ENCODE measurements around the gene SLC22A13. TPM values are rescaled to one million over a fixed set of nuclear protein-coding genes. Genes with fewer than 3 reads are reported as not detected.
"Not testable (repeated sequence)": the region's sequence is repeated elsewhere in the genome, so short reads cannot be mapped to it uniquely, and the experiment has no call there.

The SLC22A13 gene
- total RNA-seq, 2 experiments from 2014 or later: 0.12 TPM; not detected in 1

DNA sequence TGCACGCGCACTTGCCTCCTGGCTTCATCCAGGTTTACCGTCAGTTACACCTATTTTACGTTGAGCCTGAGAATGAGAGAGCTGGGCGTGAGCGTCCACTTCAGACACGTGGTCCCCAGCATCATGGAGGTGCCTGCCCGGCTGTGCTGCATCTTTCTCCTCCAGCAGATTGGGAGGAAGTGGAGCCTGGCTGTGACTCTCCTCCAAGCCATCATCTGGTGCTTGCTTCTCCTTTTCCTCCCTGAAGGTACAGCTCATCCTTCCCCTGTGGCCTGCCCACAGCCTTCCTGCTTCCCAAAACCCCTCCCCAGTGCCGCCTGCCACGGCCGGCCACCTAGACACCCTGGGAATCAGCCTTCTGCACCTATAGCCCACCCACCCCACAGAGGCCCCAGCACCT is 48.1 kb downstream of the SLC22A13 start:
- Mint-ChIP-seq H3K4me3 (no peak overlapping the region), H3K9me3 (no peaks in the 10 kb centered on the region), H3K27me3 (peaks cover 3% of the 10 kb centered on the region), H3K27ac (no peak overlapping the region), H3K4me1 (ENCODE audit: low read depth) (no peaks in the 10 kb centered on the region), H3K36me3 (no peaks in the 10 kb centered on the region)
- DNase-seq: no peak
- ChIA-PET CTCF (no interaction called here), POLR2A (no interaction called here)
- intact Hi-C loops (cut with micrococcal nuclease): no loop called here

DNA sequence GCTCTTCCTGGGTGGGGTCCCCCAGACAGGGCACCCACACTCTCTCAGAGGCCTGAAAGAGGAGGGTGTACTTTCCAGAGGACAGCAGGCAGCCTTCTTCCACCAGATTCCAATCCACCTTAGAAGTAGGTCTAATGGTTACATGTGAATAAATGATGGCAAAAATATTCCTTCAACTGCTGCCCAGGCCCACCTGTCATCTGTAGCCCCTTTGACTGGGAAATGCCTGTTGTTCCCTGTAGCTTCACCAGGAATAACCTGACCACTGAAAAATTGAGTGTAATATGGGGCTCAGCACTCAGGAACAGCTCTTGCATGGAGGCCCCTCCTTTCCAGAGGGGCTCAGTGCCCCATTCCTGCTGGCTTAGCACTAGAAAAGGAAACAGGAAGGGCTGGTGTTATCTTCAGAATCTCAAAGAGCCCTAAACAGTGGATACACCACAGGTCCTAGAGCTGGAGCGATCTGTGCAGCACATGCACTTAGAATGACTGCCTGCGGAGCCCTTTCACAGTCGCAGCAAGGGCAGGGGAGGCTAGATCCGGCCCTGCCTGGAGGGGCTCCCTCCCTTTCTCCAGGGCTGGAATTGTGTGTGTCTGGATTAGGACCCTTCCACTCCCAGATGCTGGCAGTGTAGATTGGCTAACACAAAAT is 48.6 kb downstream of the SLC22A13 start:
- peaks cover 1% of the 10 kb centered on the region for H3K27me3 Mint-ChIP-seq
- intact Hi-C loops (cut with micrococcal nuclease): no loop called here
- no peak for DNase-seq
- no peaks in the 10 kb centered on the region for H3K4me1 Mint-ChIP-seq (ENCODE audit: low read depth)
- H3K9me3 Mint-ChIP-seq: no peaks in the 10 kb centered on the region
- CTCF ChIA-PET: no interaction called here
- H3K27ac Mint-ChIP-seq: no peak overlapping the region
- no peaks in the 10 kb centered on the region for H3K36me3 Mint-ChIP-seq
- POLR2A ChIA-PET: no interaction called here
- no peak overlapping the region for H3K4me3 Mint-ChIP-seq

DNA sequence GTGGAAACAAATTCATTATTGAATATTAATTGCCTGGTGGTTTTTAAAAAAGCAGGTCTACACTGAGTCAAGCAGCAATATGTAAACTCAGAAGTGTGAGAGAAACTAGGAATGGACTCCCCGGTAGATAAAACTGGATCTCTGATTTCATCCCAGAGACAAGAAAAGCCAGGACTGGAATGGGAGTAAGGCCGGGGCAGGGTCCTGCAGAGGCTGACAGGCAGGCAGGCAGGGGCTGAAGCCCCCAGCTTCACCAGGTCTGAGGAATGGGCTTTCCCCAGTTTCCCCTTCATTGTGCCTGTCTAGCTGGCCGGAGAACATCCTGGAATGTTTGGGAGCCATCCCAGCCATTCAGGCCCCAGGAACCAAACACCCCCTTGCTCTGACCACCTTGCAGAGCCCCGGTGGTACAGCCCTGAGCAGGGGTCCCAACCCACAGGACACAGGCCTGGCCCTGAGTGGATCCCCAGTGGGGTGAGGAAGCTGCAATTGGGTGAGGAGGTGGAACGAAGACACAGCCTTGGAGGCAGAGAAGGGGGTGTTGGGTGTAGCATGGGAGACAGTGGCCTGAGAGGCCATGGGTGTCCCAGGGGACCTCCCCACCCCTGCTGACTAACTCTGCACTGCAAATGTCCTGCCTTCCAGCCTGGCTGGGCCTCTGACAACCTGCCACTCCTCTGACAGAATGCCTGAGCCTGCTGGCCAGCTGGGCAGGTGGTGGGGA is 49.3 kb downstream of the SLC22A13 start:
- H3K27me3 Mint-ChIP-seq: peaks cover 1% of the 10 kb centered on the region
- POLR2A ChIA-PET: no interaction called here
- H3K9me3 Mint-ChIP-seq: no peaks in the 10 kb centered on the region
- H3K4me1 Mint-ChIP-seq (ENCODE audit: low read depth): no peaks in the 10 kb centered on the region
- H3K4me3 Mint-ChIP-seq: no peak overlapping the region
- H3K27ac Mint-ChIP-seq: no peak overlapping the region
- CTCF ChIA-PET: no interaction called here
- no peak for DNase-seq
- H3K36me3 Mint-ChIP-seq: no peaks in the 10 kb centered on the region
- intact Hi-C loops (cut with micrococcal nuclease): no loop called here

DNA sequence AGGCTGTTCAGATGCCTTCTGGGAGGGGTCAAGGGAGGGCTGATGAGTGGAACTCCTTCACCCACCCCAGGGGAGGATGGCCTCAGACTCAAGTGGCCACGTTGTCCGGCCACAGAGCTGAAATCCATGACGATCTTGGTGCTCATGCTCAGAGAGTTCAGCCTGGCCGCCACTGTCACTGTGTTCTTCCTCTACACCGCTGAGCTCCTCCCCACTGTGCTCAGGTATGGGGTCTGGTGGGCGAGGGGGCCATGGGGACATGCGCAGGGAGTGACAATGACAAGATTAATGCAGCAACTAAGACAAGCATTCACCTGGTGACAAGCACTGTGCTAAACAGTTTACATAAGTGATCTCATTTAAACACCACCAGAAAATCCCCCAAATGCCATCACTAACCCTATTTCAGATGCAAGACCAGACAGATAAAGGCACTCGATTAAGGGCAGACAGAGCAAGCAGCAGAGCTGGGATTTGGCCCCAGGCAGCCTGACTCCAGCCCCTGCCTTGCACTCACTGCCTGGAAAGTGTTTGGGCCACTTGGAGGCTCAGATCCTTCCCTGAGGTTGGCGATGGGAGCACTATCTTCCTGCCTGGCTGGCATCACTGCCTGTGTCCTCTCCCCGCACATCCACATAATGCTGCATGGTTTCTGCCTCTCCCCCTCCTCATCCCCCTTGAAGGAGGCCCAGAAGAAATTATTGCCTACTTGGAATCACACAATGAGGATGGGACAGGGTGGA is 50.0 kb downstream of the SLC22A13 start:
- Mint-ChIP-seq H3K9me3 (no peaks in the 10 kb centered on the region), H3K27ac (no peak overlapping the region), H3K36me3 (no peaks in the 10 kb centered on the region), H3K27me3 (peaks cover 1% of the 10 kb centered on the region), H3K4me1 (ENCODE audit: low read depth) (no peaks in the 10 kb centered on the region), H3K4me3 (no peak overlapping the region)
- no peak for DNase-seq
- intact Hi-C loops (cut with micrococcal nuclease): no loop called here
- ChIA-PET POLR2A (no interaction called here), CTCF (interaction anchor here (0.5 kb wide), 1 partner anchor 82 kb away, joined by 5 read pairs; no protein-coding TSS in a partner anchor)

DNA sequence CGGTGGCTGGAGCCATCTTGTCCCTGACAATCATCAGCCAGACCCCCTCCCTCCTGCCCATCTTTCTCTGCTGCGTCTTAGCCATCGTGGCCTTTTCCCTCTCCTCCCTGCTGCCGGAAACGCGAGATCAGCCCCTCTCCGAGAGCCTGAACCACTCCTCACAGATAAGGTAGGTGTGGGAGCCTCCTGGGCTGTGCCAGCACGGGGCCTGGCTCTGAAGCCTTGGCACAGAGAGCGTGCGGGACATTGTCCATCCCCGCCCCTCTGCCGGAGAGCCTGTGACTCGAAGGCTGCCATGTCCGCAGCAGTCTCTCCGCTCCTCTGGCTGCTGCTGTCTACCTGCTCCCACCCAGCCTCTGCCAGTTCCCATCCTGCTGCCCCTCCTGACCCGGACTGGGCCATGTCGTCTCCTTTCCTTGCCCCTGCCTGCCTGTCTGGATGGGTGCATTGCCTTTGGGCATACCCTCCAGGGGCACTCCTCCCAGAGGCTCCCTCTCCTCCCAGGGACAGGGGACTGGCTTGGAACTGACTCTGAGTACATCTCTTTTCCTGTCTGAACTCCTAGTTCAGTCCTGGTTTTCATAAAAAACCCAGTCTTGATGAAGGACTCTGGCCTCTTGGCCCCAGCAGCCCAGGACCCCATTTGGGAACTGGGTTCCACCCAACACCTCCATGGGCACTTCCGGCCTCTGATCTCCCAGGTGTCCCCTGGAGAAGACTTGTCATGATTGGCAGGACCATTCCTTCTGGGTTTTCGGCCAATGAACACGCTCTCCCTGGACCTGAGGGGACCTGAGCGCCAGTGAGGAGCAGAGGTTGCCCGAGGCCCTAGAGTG is 51.0 kb downstream of the SLC22A13 start:
- peaks cover 1% of the 10 kb centered on the region for H3K27me3 Mint-ChIP-seq
- CTCF ChIA-PET: no interaction called here
- H3K27ac Mint-ChIP-seq: no peak overlapping the region
- intact Hi-C loops (cut with micrococcal nuclease): no loop called here
- H3K4me3 Mint-ChIP-seq: no peak overlapping the region
- no peaks in the 10 kb centered on the region for H3K4me1 Mint-ChIP-seq (ENCODE audit: low read depth)
- DNase-seq: no peak
- POLR2A ChIA-PET: no interaction called here
- H3K36me3 Mint-ChIP-seq: no peaks in the 10 kb centered on the region
- H3K9me3 Mint-ChIP-seq: no peaks in the 10 kb centered on the region

DNA sequence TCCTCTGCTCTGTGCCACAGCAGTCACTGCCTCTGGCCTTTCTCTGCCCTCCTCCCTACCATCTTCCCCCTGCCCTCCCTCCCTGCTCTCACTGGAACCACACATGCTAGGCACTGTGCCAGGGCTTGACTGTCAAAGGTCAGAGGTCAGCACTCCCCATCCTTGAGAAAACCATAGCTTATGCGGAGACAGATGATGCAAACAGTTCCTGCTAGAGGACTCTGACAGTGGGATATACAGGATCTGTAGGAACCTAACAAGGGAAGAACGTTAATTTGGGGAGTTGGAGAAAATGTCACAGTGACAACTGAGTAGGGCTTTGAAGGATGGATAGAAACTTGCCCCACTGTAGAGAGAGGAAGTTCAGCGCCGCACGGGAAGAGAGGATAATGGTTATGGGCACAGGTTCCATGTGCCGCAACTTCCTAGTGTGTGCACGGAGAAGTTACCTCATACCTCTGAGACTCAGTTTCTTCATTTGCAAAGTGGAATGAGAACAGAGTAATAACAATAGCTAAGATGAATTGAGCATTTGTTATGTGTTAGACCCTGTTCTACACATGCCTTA is 51.7 kb downstream of the SLC22A13 start:
- ChIA-PET CTCF (no interaction called here), POLR2A (no interaction called here)
- no peaks in the 10 kb centered on the region for H3K4me1 Mint-ChIP-seq (ENCODE audit: low read depth)
- intact Hi-C loops (cut with micrococcal nuclease): no loop called here
- H3K27ac Mint-ChIP-seq: no peak overlapping the region
- no peaks in the 10 kb centered on the region for H3K9me3 Mint-ChIP-seq
- no peaks in the 10 kb centered on the region for H3K36me3 Mint-ChIP-seq
- H3K27me3 Mint-ChIP-seq: peaks cover 1% of the 10 kb centered on the region
- no peak for DNase-seq
- no peak overlapping the region for H3K4me3 Mint-ChIP-seq

DNA sequence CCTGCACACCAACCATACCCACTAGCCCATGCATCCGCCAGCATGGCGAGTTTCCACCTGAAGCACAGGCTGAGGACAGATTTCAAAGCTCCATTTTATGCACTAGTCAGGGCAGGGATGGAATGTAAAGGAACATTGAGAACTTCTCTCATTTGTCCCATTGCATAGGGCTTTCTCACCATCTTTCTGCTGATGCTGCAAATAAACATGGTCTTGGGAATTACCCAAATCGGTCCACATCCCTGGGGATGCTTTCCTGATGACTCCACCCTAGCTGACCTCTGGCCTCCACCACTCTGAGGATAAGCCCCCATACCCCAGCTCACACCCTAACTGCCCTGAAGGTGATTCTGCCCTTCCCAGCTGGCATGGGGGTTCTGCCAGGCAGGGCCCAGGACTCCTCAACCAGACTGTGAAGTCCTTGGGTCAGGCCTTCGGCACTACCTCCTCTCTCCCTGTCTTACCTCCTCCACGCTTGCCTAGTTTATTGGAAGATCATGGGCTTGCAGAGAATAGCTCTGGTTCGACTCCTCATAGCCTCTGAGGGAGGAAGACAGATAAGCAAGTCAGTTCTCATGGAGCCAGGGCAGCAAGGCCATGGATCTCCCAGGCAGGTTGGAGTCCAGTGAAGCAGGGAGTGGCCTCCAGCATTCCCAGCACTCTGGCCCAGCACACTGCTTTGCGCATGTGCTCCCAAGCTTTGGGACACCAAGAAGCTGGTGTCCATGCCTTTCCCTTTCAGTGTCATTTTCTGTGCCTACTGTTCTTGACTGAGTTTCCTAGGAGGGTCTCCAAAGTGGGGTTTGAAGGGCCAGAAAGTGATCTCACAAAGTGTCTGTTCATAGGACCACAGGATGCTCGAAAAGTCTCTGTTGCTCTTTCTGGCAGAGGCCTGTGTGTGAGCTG is 53.4 kb downstream of the SLC22A13 start:
- CTCF ChIA-PET: no interaction called here
- H3K4me3 Mint-ChIP-seq: no peak overlapping the region
- intact Hi-C loops (cut with micrococcal nuclease): no loop called here
- DNase-seq: no peak
- POLR2A ChIA-PET: no interaction called here
- peaks cover 1% of the 10 kb centered on the region for H3K27me3 Mint-ChIP-seq
- no peaks in the 10 kb centered on the region for H3K4me1 Mint-ChIP-seq (ENCODE audit: low read depth)
- no peaks in the 10 kb centered on the region for H3K36me3 Mint-ChIP-seq
- H3K9me3 Mint-ChIP-seq: no peaks in the 10 kb centered on the region
- no peak overlapping the region for H3K27ac Mint-ChIP-seq

DNA sequence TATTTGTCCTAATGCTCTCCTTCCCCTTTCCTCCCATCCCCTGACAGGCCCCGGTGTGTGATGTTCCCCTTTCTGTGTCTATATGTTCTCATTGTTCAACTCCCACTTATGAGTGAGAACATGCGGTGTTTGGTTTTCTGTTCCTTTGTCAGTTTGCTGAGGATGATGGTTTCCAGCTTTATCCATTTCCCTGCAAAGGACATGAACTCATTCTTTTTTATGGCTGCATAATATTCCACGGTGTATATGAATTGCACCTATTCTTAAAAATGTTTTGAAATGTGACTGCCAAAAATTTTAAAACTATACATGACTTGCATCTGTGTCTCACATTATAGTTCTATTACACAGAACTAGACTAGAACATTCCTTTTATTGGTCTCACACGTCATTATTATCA is 55.0 kb downstream of the SLC22A13 start:
- H3K36me3 Mint-ChIP-seq; POLR2A ChIA-PET; H3K9me3 Mint-ChIP-seq; H3K27me3 Mint-ChIP-seq; H3K4me1 Mint-ChIP-seq (ENCODE audit: low read depth); CTCF ChIA-PET; H3K27ac Mint-ChIP-seq; intact Hi-C loops (cut with micrococcal nuclease); H3K4me3 Mint-ChIP-seq; DNase-seq: not testable (repeated sequence)

DNA sequence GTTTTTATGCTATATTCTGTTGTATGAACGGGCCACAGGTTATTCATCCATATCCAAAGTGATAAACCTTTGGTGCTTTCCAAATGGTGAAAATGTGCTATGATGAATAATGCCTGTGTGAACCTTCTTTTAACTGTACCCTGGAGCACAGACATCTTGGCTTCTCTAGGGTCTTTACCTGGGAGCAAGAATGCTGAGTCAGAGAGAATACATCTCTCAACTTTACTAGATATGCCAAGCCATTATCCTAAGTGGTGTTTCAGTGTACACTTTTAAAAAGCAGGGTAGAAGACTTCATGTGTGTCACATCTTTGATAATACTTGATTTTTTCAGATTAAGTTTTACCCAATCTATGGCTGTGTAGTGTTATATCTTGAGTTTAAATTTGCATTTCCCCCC is 57.4 kb downstream of the SLC22A13 start:
- POLR2A ChIA-PET: no interaction called here
- intact Hi-C loops (cut with micrococcal nuclease): no loop called here
- no peaks in the 10 kb centered on the region for H3K36me3 Mint-ChIP-seq
- no peak for DNase-seq
- H3K4me3 Mint-ChIP-seq: no peak overlapping the region
- H3K27me3 Mint-ChIP-seq: peaks cover 2% of the 10 kb centered on the region
- H3K27ac Mint-ChIP-seq: no peak overlapping the region
- no peaks in the 10 kb centered on the region for H3K4me1 Mint-ChIP-seq (ENCODE audit: low read depth)
- CTCF ChIA-PET: no interaction called here
- no peaks in the 10 kb centered on the region for H3K9me3 Mint-ChIP-seq

DNA sequence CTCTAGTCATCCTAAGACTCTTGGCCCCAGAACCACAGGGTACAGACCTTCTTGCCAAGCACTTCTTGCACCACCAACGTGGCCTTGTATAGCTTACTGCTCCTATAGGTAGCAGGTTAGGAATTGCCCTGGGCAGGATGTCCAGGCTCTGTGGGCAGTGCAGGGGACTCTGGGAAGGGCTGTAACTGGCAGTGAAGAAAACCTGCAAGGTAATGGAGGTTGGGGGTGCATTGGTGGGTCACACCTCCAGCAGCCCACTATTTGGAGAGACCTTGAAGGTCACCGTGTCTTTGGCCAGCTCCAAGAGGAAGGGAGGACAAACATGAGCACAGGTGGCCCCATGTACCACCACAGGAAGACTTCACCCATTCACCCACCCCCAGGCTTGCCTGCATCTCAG is 59.6 kb downstream of the SLC22A13 start:
- Mint-ChIP-seq H3K27ac (no peak overlapping the region), H3K27me3 (peaks cover 2% of the 10 kb centered on the region), H3K4me3 (no peak overlapping the region), H3K36me3 (no peaks in the 10 kb centered on the region), H3K9me3 (no peaks in the 10 kb centered on the region), H3K4me1 (ENCODE audit: low read depth) (no peaks in the 10 kb centered on the region)
- no peak for DNase-seq
- ChIA-PET POLR2A (no interaction called here), CTCF (interaction anchor here (1.2 kb wide), 1 partner anchor 22 kb away, joined by 3 read pairs; the partner anchor contains the start of gene XYLB)
- intact Hi-C loops (cut with micrococcal nuclease): no loop called here

DNA sequence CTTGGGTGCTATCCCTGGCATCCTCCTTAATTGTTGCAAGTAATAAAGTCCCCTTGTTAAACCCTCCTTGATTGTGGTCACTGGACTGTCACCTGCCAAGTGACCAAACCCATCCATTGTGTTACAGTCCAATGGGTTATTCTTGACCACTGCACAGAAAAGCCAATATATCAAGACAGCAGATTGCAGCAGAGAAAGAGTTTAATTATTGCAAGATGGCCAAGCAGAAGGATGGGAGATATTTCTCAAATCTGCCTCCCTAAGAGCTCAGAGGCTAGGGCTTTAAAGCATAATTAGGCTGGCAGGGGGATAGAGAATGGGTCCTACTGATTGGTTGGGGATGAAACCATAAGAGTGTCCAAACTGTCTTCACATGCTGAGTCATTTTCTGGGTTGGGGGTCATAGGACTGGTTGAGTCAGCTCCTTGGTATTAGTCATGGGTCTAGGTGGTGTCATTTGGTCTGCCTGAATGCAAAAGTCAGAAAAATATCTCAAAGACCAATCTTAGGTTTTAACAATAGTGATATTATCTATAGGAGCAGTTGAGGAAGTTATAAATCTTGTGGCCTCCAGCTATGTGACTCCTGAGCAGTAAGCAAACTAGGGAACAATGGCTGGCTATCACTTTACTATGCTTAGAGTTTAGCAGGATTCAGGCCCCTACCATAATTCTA is 61.9 kb downstream of the SLC22A13 start:
- Mint-ChIP-seq H3K36me3 (no peaks in the 10 kb centered on the region), H3K4me3 (no peak overlapping the region), H3K27ac (no peak overlapping the region), H3K27me3 (peaks cover 2% of the 10 kb centered on the region), H3K9me3 (no peaks in the 10 kb centered on the region), H3K4me1 (ENCODE audit: low read depth) (no peaks in the 10 kb centered on the region)
- intact Hi-C loops (cut with micrococcal nuclease): no loop called here
- DNase-seq: no peak
- POLR2A ChIA-PET: interaction anchor here (1.3 kb wide), 1 partner anchor 191 kb away, joined by 3 read pairs; the partner anchor contains the start of gene ACAA1
- CTCF ChIA-PET: interaction anchor here (1.2 kb wide), 1 partner anchor 209 kb away, joined by 3 read pairs; no protein-coding TSS in a partner anchor

Measured in activated CD4-positive, alpha-beta memory T cell treated with anti-CD3 and anti-CD28 coated beads for 36 hours (primary cell).